Neural progenitor cell (in vitro differentiated cells): Measurements from ENCODE around the gene G3BP2. TPM values are rescaled to one million over a fixed set of nuclear protein-coding genes. Genes with fewer than 3 reads are reported as not detected.

Experiments
- DNase-seq: peaks from one replicate; pipeline ENCODE4 v3.0.0-alpha.2; 2016; ENCODE audit warnings: low spot score
- H2AFZ ChIP-seq: fragments of 200-600 bp; sonication (generic); replicated peaks from 2 replicates; pipeline ENCODE4 v1.6.1; 2016; ENCODE audit warnings: antibody characterized with exemption
- H3F3A ChIP-seq: fragments of 200-600 bp; sonication (generic); 2 replicates; pipeline ENCODE4 v1.6.1; 2016; ENCODE audit warnings: antibody characterized with exemption, low read depth
- H3K27ac ChIP-seq: fragments of 200-600 bp; sonication (generic); 2 replicates; pipeline ENCODE4 v1.5.1; 2016; ENCODE audit warnings: mild to moderate bottlenecking
- H3K27me3 ChIP-seq: fragments of 200-600 bp; sonication (generic); 2 replicates; pipeline ENCODE4 v1.6.1; 2016; ENCODE audit warnings: mild to moderate bottlenecking, moderate library complexity
- H3K36me3 ChIP-seq: fragments of 200-600 bp; sonication (generic); 2 replicates; pipeline ENCODE4 v1.5.1; 2016
- H3K4me1 ChIP-seq: fragments of 200-600 bp; sonication (generic); 2 replicates; pipeline ENCODE4 v1.6.1; 2016; ENCODE audit warnings: mixed run types
- H3K4me2 ChIP-seq: fragments of 200-600 bp; sonication (generic); 2 replicates; pipeline ENCODE4 v1.6.1; 2016
- H3K4me3 ChIP-seq: fragments of 200-600 bp; sonication (generic); 2 replicates; pipeline ENCODE4 v1.5.1; 2016
- H3K79me2 ChIP-seq: fragments of 200-600 bp; sonication (generic); 2 replicates; pipeline ENCODE4 v1.6.1; 2016; ENCODE audit warnings: low read depth
- H3K9ac ChIP-seq: fragments of 200-600 bp; sonication (generic); 2 replicates; pipeline ENCODE4 v1.6.1; 2016
- H3K9me3 ChIP-seq: fragments of 200-600 bp; sonication (generic); 2 replicates; pipeline ENCODE4 v1.5.1; 2016; ENCODE audit warnings: low read depth
- H4K20me1 ChIP-seq: fragments of 200-600 bp; sonication (generic); 2 replicates; pipeline ENCODE4 v1.6.1; 2016; ENCODE audit warnings: low read depth
- H3K27ac Mint-ChIP-seq: 3 replicates; pipeline ENCODE4 v1.8.0; 2021; ENCODE audit warnings: mixed read lengths
- H3K27me3 Mint-ChIP-seq: 2 replicates; pipeline ENCODE4 v1.8.0; 2022; ENCODE audit warnings: low read depth, mild to moderate bottlenecking, inconsistent platforms, moderate library complexity, mixed read lengths; ENCODE audit not compliant: insufficient read depth
- H3K36me3 Mint-ChIP-seq: 3 replicates; pipeline ENCODE4 v1.8.0; 2021; ENCODE audit warnings: mixed read lengths
- H3K4me1 Mint-ChIP-seq: 3 replicates; pipeline ENCODE4 v1.8.0; 2021; ENCODE audit warnings: mixed read lengths
- H3K4me3 Mint-ChIP-seq: 3 replicates; pipeline ENCODE4 v1.8.0; 2021; ENCODE audit warnings: mild to moderate bottlenecking, moderate library complexity, mixed read lengths
- H3K9me3 Mint-ChIP-seq: 3 replicates; pipeline ENCODE4 v1.8.0; 2020; ENCODE audit warnings: mixed read lengths
- EZH2 ChIP-seq: fragments of 200-600 bp; sonication (generic); IDR thresholded peaks from 2 replicates; pipeline ENCODE4 v1.6.1; 2017; ENCODE audit warnings: antibody characterized with exemption, mild to moderate bottlenecking, moderate library complexity
- EZH2phosphoT487 ChIP-seq: fragments of 200-600 bp; sonication (generic); IDR thresholded peaks from 2 replicates; pipeline ENCODE4 v1.6.1; 2017; ENCODE audit warnings: antibody characterized with exemption
- total RNA-seq: library from RNA; depleted of rRNA; stranded (reverse); fragments of >200 nt; gene quantifications from 2 replicates; pipeline ENCODE4 v1.2.3, GENCODE V29; 2015; ENCODE audit warnings: low replicate concordance
- TF ChIP-seq, protein P1 (sequence below): fragments of 200-600 bp; sonication (generic); IDR thresholded peaks from 2 replicates; pipeline ENCODE4 v1.5.1; 2017; ENCODE audit warnings: antibody characterized with exemption, mild to moderate bottlenecking

The G3BP2 gene
- total RNA-seq, 1 donor from 2014 or later: 241 TPM

DNA sequence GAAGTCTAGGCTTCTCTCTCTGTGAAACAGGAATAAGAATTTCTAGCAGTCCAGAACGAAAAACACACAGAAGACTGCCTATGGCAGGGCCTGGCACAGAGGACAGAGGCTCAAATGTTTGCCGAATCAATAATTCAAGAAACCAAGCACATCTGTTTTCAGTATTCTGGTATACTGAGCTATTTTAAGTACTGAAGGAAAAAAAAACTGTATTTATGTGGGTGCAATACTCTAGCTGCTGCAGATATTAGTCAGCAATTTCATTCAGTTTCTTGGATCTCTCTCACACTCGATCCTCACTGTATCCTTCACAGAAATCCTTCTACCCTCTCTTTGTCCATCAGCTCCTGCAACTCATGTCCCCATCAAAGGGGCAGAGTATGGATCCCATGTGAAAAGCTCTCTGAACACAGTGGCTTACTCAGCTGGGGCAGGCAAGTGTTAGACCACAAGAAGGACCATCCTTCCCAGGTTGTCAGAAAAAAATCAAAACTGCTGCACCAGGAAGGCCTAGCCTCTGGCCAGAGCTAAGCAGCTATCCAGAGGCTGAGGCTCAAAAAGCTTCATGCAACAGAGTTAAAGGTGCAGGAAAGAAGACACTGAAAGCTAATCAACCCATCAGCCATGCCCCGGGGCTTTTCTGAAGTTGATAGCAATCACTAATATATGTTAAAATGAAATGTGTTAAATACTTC, 42.0 kb upstream of the G3BP2 start:
- H3K4me2 ChIP-seq: no peak overlapping the region
- no peaks in the 10 kb centered on the region for H3K4me1 ChIP-seq
- Mint-ChIP-seq H3K4me1 (peaks cover 11% of the 10 kb centered on the region), H3K36me3 (peaks cover 14% of the 10 kb centered on the region), H3K27me3 (peaks cover 2% of the 10 kb centered on the region), H3K9me3 (no peaks in the 10 kb centered on the region), H3K27ac (no peak overlapping the region), H3K4me3 (no peak overlapping the region)
- H3F3A ChIP-seq: no peaks in the 10 kb centered on the region
- DNase-seq: no peak
- H3K79me2 ChIP-seq: peaks cover 44% of the 10 kb centered on the region
- no peak overlapping the region for H3K9ac ChIP-seq
- TF ChIP-seq EZH2 (no peak), EZH2phosphoT487 (no peak)
- TF ChIP-seq, protein P1, sequence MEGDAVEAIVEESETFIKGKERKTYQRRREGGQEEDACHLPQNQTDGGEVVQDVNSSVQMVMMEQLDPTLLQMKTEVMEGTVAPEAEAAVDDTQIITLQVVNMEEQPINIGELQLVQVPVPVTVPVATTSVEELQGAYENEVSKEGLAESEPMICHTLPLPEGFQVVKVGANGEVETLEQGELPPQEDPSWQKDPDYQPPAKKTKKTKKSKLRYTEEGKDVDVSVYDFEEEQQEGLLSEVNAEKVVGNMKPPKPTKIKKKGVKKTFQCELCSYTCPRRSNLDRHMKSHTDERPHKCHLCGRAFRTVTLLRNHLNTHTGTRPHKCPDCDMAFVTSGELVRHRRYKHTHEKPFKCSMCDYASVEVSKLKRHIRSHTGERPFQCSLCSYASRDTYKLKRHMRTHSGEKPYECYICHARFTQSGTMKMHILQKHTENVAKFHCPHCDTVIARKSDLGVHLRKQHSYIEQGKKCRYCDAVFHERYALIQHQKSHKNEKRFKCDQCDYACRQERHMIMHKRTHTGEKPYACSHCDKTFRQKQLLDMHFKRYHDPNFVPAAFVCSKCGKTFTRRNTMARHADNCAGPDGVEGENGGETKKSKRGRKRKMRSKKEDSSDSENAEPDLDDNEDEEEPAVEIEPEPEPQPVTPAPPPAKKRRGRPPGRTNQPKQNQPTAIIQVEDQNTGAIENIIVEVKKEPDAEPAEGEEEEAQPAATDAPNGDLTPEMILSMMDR: no peak
- H3K27me3 ChIP-seq: no peaks in the 10 kb centered on the region
- H4K20me1 ChIP-seq: no peaks in the 10 kb centered on the region
- H3K4me3 ChIP-seq: no peak overlapping the region
- H2AFZ ChIP-seq: no peak overlapping the region
- H3K9me3 ChIP-seq: no peaks in the 10 kb centered on the region
- no peaks in the 10 kb centered on the region for H3K36me3 ChIP-seq
- H3K27ac ChIP-seq: no peak overlapping the region

DNA sequence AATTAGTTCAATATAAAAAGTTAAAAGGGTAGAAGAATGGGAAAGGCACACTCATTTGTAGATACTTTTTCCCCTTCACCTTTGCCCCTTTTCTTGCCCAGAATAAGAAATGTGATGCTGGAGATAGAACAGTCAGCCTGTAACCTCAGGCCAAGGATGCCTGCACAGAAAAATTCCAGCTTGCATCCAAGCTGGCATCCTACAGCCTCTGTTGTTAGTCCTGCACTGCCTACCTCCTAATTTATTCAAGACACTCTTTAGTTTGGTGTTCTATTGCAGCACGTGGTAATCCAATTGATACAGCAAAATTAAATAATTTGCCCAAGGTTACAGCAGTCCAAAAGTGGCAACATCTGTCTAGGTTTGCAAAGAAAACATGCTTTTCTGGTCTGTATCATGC, 41.5 kb upstream of the G3BP2 start:
- H3K27ac ChIP-seq: no peak overlapping the region
- H3F3A ChIP-seq: no peaks in the 10 kb centered on the region
- H3K4me1 ChIP-seq: no peaks in the 10 kb centered on the region
- no peak overlapping the region for H3K4me2 ChIP-seq
- peaks cover 11% of the 10 kb centered on the region for H3K4me1 Mint-ChIP-seq
- H3K79me2 ChIP-seq: peaks cover 44% of the 10 kb centered on the region
- peaks cover 14% of the 10 kb centered on the region for H3K36me3 Mint-ChIP-seq
- no peak overlapping the region for H3K9ac ChIP-seq
- H3K4me3 ChIP-seq: no peak overlapping the region
- no peaks in the 10 kb centered on the region for H3K9me3 ChIP-seq
- H3K36me3 ChIP-seq: no peaks in the 10 kb centered on the region
- DNase-seq: no peak
- TF ChIP-seq, protein P1: no peak
- TF ChIP-seq EZH2phosphoT487 (no peak), EZH2 (no peak)
- no peaks in the 10 kb centered on the region for H4K20me1 ChIP-seq
- no peaks in the 10 kb centered on the region for H3K27me3 ChIP-seq
- no peak overlapping the region for H2AFZ ChIP-seq
- H3K27me3 Mint-ChIP-seq: peaks cover 2% of the 10 kb centered on the region
- H3K4me3 Mint-ChIP-seq: no peak overlapping the region
- H3K27ac Mint-ChIP-seq: no peak overlapping the region
- no peaks in the 10 kb centered on the region for H3K9me3 Mint-ChIP-seq

DNA sequence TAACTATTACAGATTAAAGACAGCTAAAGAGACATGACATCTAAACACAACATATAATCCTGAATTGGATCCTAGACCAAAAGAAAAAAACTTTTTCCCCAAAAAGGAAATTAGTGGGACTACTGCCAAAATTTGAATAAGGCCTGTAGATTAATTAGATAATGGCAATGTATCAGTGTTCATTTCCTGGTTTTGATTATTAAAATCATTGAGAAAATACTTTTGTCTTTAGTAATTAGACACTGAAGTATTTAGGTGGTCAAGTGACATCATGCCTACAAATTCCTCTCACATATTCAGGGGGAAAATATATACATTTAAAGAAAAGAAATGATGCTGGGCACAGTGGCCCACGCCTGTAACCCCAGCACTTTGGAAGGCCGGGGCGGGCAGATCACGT, 40.8 kb upstream of the G3BP2 start:
- H3K9me3 ChIP-seq: no peaks in the 10 kb centered on the region
- no peaks in the 10 kb centered on the region for H3K27me3 ChIP-seq
- peaks cover 44% of the 10 kb centered on the region for H3K79me2 ChIP-seq
- peaks cover 12% of the 10 kb centered on the region for H3K36me3 Mint-ChIP-seq
- no peak overlapping the region for H3K27ac Mint-ChIP-seq
- DNase-seq: no peak
- TF ChIP-seq, protein P1: no peak
- TF ChIP-seq EZH2phosphoT487 (no peak), EZH2 (no peak)
- no peak overlapping the region for H3K9ac ChIP-seq
- no peaks in the 10 kb centered on the region for H3K36me3 ChIP-seq
- H2AFZ ChIP-seq: no peak overlapping the region
- no peaks in the 10 kb centered on the region for H3K9me3 Mint-ChIP-seq
- H3K27ac ChIP-seq: no peak overlapping the region
- H3K27me3 Mint-ChIP-seq: peaks cover 4% of the 10 kb centered on the region
- H3K4me1 Mint-ChIP-seq: peaks cover 11% of the 10 kb centered on the region
- no peaks in the 10 kb centered on the region for H4K20me1 ChIP-seq
- no peaks in the 10 kb centered on the region for H3K4me1 ChIP-seq
- no peak overlapping the region for H3K4me3 ChIP-seq
- no peak overlapping the region for H3K4me3 Mint-ChIP-seq
- no peak overlapping the region for H3K4me2 ChIP-seq
- no peaks in the 10 kb centered on the region for H3F3A ChIP-seq
